GM12801 (cell line): ENCODE measurements around the gene PAX7.

Experiments
- TF ChIP-seq, protein P1 (sequence below): IDR thresholded peaks from one replicate; pipeline ENCODE4 v1.5.1; 2011; ENCODE audit warnings: control low read depth; ENCODE audit not compliant: insufficient read length; ENCODE audit errors: extremely low read depth

The PAX7 gene

DNA sequence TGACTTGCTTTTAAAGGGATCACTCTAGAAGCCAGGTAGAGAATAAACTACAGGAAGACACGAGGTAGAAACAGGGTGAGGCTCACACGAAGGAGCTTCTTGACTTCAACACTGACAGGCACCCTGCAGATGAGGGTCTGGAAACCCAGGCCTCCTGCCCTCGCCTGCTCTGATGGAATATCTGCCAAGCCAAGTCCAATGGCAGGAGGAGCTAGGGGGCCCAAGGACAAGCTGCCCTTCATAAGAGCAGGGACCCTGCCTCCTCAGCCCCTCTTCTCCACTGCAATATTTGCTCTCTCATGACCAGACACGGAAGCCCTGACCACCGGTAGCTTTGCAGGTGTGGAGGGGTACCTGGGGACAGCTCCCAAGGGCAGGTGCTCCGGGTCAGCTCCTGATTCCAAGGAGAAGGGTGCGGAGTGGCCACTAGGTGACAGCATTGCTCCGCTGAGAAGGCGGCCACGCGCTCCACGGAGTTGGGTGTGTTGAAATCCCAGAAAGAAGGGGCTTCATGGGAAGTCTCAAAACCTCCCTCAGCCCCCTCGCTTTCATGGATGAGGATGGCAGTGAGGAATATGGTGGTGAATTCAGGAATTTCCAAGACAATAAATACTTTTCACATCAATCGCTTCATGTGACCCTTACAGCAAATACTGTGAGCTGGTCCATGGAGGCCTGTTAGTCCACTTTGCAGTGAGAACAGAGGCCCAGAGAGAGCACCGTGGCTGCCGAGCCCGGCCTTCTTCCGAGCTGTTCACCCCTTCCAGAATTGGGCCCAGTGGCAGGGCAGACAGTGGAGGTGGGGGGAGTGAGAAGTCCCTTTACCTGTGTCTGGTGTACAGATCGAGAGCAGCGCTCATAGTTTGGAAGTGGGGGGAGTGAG, 33.2 kb upstream of the PAX7 start:
- TF ChIP-seq, protein P1, sequence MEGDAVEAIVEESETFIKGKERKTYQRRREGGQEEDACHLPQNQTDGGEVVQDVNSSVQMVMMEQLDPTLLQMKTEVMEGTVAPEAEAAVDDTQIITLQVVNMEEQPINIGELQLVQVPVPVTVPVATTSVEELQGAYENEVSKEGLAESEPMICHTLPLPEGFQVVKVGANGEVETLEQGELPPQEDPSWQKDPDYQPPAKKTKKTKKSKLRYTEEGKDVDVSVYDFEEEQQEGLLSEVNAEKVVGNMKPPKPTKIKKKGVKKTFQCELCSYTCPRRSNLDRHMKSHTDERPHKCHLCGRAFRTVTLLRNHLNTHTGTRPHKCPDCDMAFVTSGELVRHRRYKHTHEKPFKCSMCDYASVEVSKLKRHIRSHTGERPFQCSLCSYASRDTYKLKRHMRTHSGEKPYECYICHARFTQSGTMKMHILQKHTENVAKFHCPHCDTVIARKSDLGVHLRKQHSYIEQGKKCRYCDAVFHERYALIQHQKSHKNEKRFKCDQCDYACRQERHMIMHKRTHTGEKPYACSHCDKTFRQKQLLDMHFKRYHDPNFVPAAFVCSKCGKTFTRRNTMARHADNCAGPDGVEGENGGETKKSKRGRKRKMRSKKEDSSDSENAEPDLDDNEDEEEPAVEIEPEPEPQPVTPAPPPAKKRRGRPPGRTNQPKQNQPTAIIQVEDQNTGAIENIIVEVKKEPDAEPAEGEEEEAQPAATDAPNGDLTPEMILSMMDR: no peak

DNA sequence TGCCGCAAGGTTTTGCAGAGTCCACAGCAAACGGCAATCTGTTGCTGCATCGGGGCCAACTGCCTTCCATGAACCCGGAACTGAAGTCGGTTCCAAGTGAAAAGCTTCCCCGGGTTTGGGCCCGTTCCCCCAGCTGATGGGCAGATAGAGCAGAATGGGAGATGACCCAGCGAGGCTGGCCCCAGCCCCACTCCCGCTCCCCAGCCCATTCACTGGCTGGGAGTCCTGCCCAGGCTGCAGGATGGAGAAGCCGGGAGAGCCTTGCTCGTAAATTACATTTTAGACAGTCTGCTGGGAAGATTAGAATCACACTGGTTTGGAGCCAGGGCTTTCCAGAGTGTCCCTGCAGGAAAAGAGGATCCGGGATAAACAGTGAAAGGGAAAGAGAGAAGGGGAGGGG, 31.6 kb upstream of the PAX7 start:
- TF ChIP-seq, protein P1: no peak

DNA sequence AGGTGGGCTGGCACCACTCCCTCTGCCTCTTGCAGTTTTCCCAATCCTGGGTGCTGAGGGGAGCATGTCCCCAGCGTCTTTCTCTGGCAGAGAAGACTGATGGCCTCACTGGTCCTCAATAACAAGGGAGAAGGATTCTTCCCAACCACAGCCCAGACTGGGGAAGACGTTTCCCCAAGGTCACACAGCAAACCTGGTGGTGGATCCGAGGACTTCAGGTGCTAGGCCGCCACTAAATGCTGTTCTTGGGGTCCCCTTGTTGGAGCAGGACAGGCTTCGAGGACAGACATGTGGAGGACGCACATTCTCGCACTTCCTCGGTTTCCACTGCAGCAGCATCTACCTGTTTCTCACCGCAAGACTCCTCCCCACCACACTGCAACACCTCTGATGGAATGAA, 30.9 kb upstream of the PAX7 start:
- TF ChIP-seq, protein P1: no peak

DNA sequence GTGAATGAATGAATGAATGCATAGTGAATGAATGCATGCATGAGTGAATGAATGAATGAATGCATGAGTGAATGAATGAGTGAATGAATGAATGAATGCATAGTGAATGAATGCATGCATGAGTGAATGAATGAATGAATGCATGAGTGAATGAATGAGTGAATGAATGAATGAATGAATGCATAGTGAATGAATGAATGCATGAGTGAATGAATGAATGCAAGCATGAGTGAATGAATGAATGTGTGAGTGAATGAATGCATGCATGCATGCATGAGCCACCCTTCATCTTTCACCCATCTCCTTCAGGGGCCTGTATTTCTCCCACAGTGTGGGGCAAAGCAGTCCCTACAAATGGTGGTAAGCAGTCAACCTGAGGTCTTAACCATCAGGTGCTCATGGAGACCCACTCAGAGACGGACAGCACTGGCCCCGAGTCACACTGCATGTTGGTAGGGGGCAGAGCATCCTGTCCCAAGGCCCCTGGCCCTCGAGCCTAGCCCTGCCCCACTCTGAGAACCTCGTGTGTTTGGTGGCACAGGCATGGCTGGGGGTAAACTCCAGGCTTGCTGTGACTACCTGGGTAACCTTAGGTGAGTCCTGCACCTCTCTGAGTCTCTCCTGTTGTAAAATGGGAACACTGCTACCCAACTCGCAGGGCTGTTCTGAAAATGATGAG, 28.0 kb upstream of the PAX7 start:
- TF ChIP-seq, protein P1: no peak

DNA sequence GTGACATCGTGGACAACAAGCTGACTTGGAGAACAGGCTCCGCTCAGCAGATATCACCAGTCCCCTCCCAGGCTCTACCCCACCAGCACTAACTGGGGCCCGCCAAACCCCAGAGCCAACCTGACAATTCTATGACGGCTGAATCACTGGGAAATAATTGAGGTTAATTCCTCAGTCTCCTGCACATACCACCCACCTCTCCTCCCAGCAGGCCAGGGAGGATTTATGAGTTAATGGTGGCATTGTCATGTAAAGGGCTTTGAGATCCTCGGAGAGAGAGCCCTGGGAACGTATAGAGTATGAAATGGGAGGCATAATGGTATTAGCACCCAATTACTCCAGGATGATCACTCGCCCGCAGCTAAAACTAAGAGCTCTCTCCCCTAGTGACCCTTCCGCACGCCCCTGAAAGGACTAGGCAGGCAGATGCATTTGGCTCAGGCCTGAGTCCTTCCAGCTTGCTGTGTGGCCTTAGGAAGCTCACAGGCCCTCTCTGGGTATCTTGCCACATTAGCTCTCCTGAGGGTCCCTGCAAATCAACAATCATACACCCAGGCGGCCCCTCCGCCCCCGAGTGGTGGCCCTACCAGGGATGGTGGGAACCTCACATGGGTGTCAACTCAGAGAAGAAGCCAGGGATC, 27.3 kb upstream of the PAX7 start:
- TF ChIP-seq, protein P1: no peak

DNA sequence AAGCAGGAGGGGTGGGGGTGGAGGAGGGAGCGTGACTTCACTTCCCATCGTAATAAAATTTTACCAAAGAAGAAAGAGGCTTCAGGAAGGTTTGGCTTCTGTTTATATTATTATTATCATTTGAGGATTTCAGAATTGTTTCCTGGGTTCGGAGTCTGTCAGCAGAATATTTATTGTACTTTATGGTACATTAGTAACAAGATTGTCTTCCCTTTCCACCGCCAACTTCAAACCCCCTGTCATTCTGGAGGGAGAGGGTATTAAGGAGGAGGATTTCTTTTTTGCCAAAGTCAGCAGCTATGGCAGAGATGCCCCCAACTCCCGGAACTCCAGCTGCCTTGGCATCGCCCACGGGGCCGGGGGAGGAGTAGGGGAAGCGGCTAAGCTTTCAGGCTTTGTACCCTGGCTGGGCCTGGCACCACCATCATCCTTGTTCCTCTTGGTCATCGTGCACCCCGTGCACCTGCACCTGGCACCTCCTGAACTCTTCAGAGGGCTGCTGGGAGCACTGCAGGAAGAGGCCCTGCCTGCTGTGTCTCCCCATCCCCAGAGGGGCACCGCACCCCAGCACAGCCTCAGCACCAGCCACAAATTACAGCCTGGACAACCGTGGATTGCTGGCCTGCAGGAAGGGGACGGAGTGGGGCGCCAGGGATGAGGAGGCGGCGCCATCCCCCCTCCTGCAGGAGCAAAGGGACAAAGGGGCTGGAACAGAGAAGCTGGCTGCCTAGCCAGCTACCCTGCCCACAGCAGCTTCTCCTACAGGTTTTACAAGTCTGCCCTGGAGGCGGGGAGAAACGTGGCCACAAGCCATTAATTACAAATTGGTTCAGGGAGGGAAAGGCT, 24.0 kb upstream of the PAX7 start:
- TF ChIP-seq, protein P1: no peak
